ENCODE results near the gene ATXN1.

DNA sequence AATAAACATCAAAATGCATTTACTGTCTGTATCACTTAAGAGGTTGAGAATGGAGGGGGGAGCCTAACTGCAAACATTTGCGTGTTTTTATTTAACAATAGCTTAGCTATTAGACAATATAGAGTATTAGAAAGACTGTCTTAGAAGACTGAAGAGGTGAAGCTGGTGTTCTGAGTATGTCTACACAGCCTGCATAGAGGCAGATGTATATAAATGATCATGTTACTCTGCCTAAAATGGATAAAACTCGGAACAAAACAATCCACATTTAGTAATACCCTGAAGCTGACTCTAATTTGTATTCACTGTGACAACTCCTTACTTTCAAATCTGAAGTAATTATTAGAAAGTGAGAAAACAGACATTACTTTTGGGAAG is 340.9 kb downstream of the ATXN1 start:
- no peak for TF ChIP-seq ZNF274 (IDR thresholded peaks at IDR 0.05; ENCODE audit: low read length)
- TF ChIP-seq ZNF274 (tag by site-specific recombination; IDR thresholded peaks at IDR 0.05; ENCODE audit: borderline replicate concordance) = no peak
- no peak for TF ChIP-seq ZNF510 (tag by site-specific recombination; IDR thresholded peaks at IDR 0.05; ENCODE audit: insufficient replicate concordance)
- TF ChIP-seq ZBTB48 (tag by site-specific recombination; IDR thresholded peaks at IDR 0.05) = no peak
- TF ChIP-seq KLF10 (tag by site-specific recombination; IDR thresholded peaks at IDR 0.05) = no peak
